NCI-H510A treated with DMSO at 0.1 percent for 48 hours (cell line): Measurements from ENCODE around the gene FSCN2.

Source experiments
- DNase-seq: peaks from one replicate; lab custom pipeline; 2025; lab: John Stamatoyannopoulos, UW

The FSCN2 gene

GRCh38 chr17:81513753-81514488 is 14.3 kb upstream of the FSCN2 start:
- DNase-seq = peak; percentile 60

- DNase-seq = no peak
These were observed 13.8 kb upstream of the FSCN2 start for GRCh38 chr17:81514489-81514738.

- DNase-seq = peak; percentile 85
These were observed 13.2 kb upstream of the FSCN2 start for GRCh38 chr17:81514739-81515529.

GRCh38 chr17:81515530-81516041 is 12.6 kb upstream of the FSCN2 start:
- DNase-seq = no peak

- no peak for DNase-seq
These were observed 11.7 kb upstream of the FSCN2 start for GRCh38 chr17:81516439-81516838.

GRCh38 chr17:81517009-81517338 is 11.2 kb upstream of the FSCN2 start:
- DNase-seq = no peak

GRCh38 chr17:81517339-81518112 is 10.7 kb upstream of the FSCN2 start:
- no peak for DNase-seq

GRCh38 chr17:81518113-81518784 is 9.9 kb upstream of the FSCN2 start:
- peak; percentile 83 for DNase-seq

- no peak for DNase-seq
These were observed 9.3 kb upstream of the FSCN2 start for GRCh38 chr17:81518785-81519283.

- peak; percentile 79 for DNase-seq
These were observed 8.7 kb upstream of the FSCN2 start for GRCh38 chr17:81519284-81520020.

GRCh38 chr17:81520021-81520901 is 7.9 kb upstream of the FSCN2 start:
- DNase-seq = no peak

GRCh38 chr17:81522491-81523401 is 5.4 kb upstream of the FSCN2 start:
- no peak for DNase-seq

GRCh38 chr17:81523402-81524038 is 4.7 kb upstream of the FSCN2 start:
- DNase-seq = no peak

GRCh38 chr17:81524039-81524864 is 3.9 kb upstream of the FSCN2 start:
- DNase-seq = no peak

GRCh38 chr17:81524865-81525159 is 3.4 kb upstream of the FSCN2 start:
- no peak for DNase-seq

- DNase-seq = no peak
These were observed 1.3 kb upstream of the FSCN2 start for GRCh38 chr17:81526662-81527571.

GRCh38 chr17:81528384-81528650 is 140 bp downstream of the FSCN2 start:
- no peak for DNase-seq
